ENCODE results near the gene PLB1.

PLB1 gene

DNA sequence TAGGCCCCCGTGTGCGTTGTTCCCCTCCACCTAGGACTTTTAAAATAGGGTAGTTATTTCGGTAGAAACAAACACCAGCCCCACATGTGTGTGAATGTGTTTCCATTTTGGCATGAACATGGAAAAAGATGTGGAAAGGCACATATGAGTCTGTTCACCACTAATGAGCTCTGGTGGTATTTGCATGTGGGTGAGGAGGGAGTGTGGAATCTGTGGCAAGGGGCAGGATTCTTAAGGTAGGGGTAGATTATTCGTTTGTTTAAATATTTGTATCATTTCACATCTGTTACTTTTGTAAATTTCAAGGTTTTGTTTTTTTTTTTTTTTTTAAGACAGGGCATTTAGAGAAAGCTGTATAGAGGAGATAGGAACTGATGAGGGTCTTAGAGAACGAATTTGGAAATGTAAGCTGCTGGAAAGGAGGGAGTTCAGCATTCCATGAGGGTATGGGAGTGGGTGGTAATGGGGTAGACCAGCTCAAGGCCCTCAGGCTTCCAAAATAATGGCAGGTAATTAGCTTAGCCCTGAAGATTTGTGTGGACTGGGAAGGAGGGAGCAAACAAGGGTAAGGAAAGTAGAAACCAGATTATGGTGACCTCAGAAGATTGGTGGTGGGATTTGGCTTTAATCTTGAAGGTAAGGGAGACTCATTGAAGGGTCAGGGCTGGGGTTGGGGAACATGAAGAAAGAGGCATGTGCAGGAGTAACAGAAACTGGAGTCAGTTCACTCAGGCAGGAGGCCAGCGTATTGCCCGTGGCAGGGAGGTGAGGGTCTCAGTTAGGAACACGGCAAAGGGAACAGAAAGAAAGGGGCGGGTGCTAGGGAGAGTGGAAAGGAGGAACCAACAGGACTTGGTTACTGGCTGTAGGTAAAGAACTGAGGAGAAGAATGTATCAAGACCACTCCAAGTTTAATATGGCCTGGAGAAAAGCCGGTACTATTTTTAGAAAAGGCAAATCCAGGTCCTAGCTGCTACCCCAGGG lies 123.6 kb downstream of the PLB1 start:
- no peak overlapping the region for H3K4me3 ChIP-seq (ENCODE audit: low read depth, low read length)
- DNase-seq (ENCODE audit: low read depth): no peak
- TF ChIP-seq, protein P1, sequence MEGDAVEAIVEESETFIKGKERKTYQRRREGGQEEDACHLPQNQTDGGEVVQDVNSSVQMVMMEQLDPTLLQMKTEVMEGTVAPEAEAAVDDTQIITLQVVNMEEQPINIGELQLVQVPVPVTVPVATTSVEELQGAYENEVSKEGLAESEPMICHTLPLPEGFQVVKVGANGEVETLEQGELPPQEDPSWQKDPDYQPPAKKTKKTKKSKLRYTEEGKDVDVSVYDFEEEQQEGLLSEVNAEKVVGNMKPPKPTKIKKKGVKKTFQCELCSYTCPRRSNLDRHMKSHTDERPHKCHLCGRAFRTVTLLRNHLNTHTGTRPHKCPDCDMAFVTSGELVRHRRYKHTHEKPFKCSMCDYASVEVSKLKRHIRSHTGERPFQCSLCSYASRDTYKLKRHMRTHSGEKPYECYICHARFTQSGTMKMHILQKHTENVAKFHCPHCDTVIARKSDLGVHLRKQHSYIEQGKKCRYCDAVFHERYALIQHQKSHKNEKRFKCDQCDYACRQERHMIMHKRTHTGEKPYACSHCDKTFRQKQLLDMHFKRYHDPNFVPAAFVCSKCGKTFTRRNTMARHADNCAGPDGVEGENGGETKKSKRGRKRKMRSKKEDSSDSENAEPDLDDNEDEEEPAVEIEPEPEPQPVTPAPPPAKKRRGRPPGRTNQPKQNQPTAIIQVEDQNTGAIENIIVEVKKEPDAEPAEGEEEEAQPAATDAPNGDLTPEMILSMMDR (IDR thresholded peaks at IDR 0.05; ENCODE audit: control insufficient read depth, extremely low read depth, insufficient read depth): no peak

DNA sequence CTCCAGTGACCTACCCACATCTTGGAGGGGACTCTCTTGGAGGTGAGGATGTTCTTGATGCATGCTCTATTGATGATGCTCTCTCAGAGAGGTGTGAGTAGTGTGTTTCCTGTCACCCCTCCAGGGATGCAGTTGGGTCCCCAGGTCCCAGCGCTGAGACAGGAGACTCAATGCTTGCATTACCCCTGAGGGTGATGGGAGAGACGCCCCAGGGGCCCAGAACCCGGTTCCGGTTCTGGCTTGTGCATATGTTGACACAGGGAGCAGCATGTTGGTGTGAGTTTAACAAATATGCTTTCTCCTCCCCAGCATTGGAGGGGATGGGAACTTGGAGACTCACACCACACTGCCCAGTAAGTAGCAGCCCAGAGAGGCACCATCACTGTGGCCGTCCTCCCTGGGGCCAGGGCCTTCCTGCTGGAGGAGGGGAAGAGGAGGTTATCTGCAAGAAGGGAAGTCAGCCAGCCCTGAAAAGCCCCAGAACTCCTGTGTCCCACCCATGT lies 124.5 kb downstream of the PLB1 start:
- H3K4me3 ChIP-seq (ENCODE audit: low read depth, low read length): no peak overlapping the region
- TF ChIP-seq, protein P1 (IDR thresholded peaks at IDR 0.05; ENCODE audit: control insufficient read depth, extremely low read depth, insufficient read depth): no peak
- DNase-seq (ENCODE audit: low read depth): no peak

- H3K4me3 ChIP-seq (ENCODE audit: low read depth, low read length): no peak overlapping the region
- no peak for DNase-seq (ENCODE audit: low read depth)
- TF ChIP-seq, protein P1 (IDR thresholded peaks at IDR 0.05; ENCODE audit: control insufficient read depth, extremely low read depth, insufficient read depth): no peak
Measured at GRCh38 chr2:28620801-28621171, 124.9 kb downstream of the PLB1 start.

DNA sequence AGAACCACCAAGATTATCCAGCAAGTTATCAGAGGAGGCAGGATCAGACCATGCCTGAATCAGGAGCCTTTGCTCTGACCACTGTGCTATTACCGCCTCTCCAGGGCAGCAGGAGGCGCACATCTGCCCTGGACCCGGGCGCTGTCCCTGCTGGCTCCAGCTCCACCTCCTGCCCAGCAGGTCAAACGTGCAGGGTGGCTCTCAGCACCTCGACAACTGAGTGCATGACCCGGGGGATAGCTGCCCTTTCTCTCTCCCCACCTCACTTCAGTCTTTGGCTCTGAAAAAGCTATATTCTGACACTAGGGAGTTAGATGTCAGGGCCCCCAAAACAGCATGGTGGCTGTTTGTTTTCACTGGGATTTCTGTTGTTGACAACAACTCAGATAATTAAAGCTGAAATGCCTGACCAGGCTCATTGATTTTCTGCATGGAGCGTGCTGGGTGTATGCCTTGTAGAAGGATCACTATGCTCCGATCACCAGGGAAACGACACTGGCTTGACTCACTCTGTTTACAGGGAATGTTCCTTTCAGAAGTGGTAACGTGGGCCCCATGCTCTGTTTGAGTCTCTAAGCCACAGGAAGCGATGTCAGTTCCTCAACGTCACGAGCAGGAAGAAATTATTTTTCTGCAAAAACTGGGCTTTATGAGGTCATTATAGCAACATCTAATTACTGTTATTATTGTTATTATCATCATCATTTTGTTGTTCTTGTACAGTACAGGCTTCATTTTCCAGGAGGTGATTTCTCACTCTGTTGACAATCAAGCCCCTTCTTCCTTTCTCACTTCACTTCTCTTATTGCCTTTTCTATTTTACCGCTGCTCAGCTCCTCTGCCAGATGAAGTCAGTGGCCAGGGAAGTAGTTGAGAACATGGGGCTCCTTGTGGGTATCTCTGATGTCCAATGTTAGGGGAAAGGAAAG lies 125.6 kb downstream of the PLB1 start:
- H3K4me3 ChIP-seq (ENCODE audit: low read depth, low read length): no peak overlapping the region
- TF ChIP-seq, protein P1 (IDR thresholded peaks at IDR 0.05; ENCODE audit: control insufficient read depth, extremely low read depth, insufficient read depth): peak; percentile 71
- no peak for DNase-seq (ENCODE audit: low read depth)

DNA sequence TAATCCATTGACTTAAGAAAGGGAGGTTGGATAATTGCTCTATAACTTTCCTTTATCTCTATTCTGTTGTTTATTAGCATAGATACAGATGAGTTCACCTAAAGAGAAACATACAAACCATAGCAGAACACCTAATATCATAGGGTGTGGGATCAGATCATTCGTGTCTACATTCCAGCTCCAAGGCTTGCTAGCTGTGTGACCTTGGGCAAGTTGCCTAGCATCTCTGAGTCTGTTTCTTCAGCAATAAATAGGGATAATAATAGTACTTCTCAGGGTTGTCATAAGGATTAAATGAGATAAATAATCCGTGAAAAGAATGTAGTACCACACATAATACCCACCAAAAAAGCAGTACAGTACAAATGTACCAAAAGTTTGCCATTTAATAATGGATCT lies 126.2 kb downstream of the PLB1 start:
- TF ChIP-seq, protein P1 (IDR thresholded peaks at IDR 0.05; ENCODE audit: control insufficient read depth, extremely low read depth, insufficient read depth): no peak
- H3K4me3 ChIP-seq (ENCODE audit: low read depth, low read length): no peak overlapping the region
- DNase-seq (ENCODE audit: low read depth): no peak

- TF ChIP-seq, protein P1 (IDR thresholded peaks at IDR 0.05; ENCODE audit: control insufficient read depth, extremely low read depth, insufficient read depth): no peak
- no peak for DNase-seq (ENCODE audit: low read depth)
- no peak overlapping the region for H3K4me3 ChIP-seq (ENCODE audit: low read depth, low read length)
Measured at GRCh38 chr2:28623582-28624405, 127.9 kb downstream of the PLB1 start.

Data from LNCaP clone FGC (cell line).